GM18502 (cell line): ENCODE data around the gene NEK5.
"Not testable (repeated sequence)": the region's sequence is repeated elsewhere in the genome, so short reads cannot be mapped to it uniquely, and the experiment has no call there.

Source experiments
- ATAC-seq: cut with Tn5 transposase; IDR thresholded peaks from one replicate; pipeline ENCODE4 v1.9.1; 2021; ENCODE audit warnings: mild to moderate bottlenecking; ENCODE audit not compliant: unreplicated experiment, poor library complexity

Gene NEK5

GRCh38 chr13:52084981-52085380, 43.9 kb downstream of the NEK5 start:
- ATAC-seq, result not testable (repeated sequence)

- ATAC-seq, result no peak
Observed at GRCh38 chr13:52082601-52083000, 46.3 kb downstream of the NEK5 start.

GRCh38 chr13:52079891-52080290, 49.0 kb downstream of the NEK5 start:
- not testable (repeated sequence) for ATAC-seq

DNA sequence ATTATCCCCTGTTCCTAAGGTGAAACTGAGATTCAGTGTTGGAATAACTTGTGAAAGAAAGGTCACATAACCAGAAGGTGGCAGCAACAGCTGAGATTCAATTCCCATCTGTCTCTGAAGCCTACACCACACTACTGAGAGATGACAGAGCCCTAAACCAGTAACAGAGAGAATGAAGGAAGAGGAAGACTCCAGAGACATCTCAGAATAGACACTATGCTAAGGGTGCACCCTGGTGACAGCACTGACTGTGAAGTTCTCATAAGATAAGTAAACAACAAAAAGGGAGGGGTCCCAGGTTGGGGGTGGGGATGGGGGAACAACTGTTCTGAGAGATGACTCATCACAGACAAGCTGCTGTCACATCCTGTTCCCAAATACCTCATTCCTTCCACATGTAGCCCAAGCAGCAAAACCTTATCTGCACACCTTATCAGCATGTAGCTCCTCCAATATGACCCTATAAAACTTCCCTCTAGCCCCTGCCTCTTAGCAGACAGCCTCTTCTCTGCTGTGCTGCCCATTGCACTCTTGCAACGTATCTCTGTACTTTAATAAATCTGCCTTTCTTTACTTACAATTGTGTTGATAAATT, 57.8 kb downstream of the NEK5 start:
- no peak for ATAC-seq

- ATAC-seq, result no peak
Observed at GRCh38 chr13:52067237-52067636, 61.6 kb downstream of the NEK5 start.

DNA sequence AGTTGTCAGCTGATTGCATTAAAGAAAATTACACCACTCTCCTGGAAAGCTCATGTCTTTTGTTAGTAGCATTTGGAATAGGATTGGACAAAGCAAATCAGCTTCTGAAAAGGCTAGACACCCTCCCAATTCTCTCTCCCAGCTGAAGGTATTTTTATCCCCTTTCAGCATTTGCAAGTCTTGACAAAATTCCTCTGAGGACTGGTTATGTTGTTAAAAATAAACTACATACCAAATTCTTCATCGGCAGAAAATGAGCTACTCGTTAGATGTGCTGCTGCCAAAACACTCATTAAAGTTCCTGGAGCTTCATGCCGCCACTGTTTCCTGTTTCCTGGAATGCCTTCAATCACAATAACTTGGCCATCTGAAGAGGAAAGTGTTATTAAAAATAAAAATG, 67.3 kb downstream of the NEK5 start:
- no peak for ATAC-seq

- ATAC-seq, result not testable (repeated sequence)
Observed at GRCh38 chr13:52061064-52061463, 67.8 kb downstream of the NEK5 start.

DNA sequence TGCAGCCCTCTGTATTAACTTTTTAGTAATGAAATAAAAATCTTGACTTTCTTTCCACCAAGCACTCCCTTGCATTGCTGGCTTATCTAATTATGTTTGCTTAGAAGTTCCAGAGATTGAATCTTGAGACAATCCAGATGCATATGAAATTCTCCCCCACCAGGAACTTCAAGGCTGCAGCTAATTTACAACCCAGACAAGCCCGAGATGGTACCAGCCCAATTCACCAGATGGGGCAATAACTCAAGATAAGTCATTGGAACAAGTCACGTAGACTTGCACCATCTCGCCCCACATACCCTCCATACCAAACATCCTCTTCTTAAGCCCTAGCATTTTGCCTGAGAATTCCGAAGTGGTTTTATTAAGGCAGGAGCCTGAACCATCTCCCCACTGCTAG, 75.4 kb downstream of the NEK5 start:
- no peak for ATAC-seq

DNA sequence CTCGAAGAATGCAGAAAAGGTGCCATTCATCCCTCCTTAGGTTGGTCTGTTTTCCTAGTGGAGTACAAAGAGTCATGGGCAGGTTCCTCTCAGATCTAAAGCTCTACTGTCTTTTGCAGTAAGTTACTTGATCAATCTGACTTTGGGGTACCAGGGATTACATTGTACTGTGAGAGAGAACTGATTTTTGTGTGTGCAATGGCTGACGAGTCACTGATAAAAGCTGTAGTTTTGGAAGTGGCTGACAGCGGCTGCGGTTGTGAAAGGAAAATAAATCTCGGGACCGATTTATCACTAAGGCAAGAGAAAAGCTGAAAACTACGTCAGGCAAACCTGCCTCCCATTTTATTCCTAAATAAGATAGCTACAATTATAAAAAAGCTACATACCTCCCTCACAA, 77.5 kb downstream of the NEK5 start:
- ATAC-seq, result no peak

DNA sequence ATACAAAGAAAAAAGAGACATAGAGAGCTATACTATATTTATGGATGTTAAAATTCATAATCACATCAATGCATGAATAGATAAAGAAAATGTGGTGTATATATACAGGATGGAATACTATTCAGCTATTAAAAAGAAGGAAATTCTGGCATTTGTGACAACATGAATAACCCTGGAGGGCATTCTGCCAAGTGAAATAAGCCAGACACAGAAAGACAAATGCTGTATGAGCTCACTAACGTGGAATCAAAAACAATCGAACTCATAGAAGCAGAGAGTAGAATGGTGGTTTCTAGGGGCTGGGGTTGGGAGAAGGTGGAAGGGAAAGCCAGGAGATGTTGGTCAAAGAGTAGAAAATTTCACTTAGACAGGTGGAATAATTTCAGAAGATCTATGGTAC, 80.4 kb downstream of the NEK5 start:
- ATAC-seq, result no peak

- ATAC-seq, result no peak
Observed at GRCh38 chr13:52047463-52047862, 81.4 kb downstream of the NEK5 start.

DNA sequence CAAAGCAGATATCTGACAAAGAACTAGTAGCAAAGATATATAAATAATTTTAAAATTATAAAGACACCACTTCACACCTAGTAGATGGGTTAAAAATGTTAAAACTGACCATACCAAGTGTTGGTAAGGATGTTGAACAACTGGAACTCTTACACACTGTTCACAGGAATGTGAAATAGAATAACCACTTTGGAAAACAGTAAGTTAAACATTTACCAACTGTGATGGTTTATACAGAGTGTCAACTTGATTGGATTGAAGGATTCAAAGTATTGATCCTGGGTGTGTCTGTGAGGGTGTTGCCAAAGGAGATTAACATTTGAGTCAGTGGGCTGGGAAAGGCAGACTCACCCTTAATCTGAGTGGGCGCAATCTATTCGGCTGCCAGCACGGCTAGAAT, 85.2 kb downstream of the NEK5 start:
- no peak for ATAC-seq

DNA sequence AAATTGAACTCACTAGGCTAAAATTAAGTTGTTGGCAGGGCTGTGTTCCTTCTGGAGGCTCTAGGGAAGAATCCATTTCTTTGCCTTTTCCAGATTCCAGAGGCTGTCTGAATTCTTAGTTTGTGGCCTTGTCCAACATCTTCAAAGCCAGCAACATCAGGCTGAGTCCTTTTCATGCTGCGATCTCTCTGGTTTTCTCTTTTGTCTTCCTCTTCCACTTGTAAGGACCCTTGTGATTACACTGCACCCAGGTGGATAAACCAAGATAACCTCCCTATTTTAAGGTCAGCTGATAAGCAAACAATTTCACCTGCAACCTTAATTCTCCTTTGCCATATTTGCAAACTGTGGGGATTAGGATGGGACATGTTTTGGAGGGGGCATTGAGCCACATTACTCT, 92.8 kb downstream of the NEK5 start:
- ATAC-seq, result no peak

- ATAC-seq, result no peak
Observed at GRCh38 chr13:52034616-52035226, 94.2 kb downstream of the NEK5 start.

GRCh38 chr13:52033039-52033438, 95.8 kb downstream of the NEK5 start:
- ATAC-seq, result no peak

DNA sequence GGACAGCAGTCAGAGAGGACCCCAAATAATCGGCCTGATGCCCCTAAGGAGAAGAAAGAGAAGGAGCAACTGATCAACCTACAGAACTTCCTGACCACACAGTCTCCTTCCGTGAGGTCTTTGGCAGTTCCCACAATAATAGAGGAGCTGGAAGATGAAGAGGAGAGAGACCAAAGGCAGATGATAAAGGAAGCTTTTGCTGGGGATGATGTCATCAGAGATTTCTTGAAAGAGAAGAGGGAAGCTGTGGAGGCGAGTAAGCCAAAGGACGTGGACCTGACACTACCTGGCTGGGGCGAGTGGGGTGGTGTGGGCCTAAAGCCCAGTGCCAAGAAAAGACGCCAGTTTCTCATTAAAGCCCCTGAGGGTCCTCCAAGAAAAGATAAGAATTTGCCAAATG, 98.5 kb downstream of the NEK5 start:
- ATAC-seq, result not testable (repeated sequence)

GRCh38 chr13:52029569-52029968, 99.3 kb downstream of the NEK5 start:
- ATAC-seq, result no peak

- ATAC-seq, result no peak
Observed at GRCh38 chr13:52027832-52028231, 101.0 kb downstream of the NEK5 start.

- ATAC-seq, result no peak
Observed at GRCh38 chr13:52026246-52026626, 102.6 kb downstream of the NEK5 start.

GRCh38 chr13:52025475-52026245, 103.2 kb downstream of the NEK5 start:
- no peak for ATAC-seq

GRCh38 chr13:52024481-52024880, 104.4 kb downstream of the NEK5 start, which contains the start of gene UTP14C:
Gene UTP14C (plus strand): TSS chr13:52024691. CDS start chr13:52028805, 4,114 bp downstream.
- ATAC-seq, result no peak

DNA sequence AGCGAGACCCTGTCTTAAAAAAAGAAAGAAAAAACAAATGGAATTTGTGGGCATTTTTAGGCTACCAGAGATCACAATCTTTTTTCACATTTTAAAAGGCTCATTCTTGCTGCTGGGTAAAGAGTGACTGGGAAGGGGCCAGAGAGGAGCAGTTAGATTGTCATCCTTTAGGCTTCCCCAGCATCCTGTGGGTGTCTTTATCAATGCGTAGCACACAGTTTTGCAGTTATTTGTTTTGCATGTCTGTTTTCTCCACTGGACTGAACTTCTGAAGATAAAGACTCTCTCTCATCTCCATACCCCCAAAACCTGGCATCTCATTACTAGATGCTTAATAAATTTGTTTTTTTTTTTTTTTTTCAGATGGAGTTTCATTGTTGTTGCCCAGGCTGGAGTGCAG, 106.5 kb downstream of the NEK5 start:
- ATAC-seq, result no peak
